GM12878 (cell line): Measurements from ENCODE around the gene ZNF805. TPM values are rescaled to one million over a fixed set of nuclear protein-coding genes. Genes with fewer than 3 reads are reported as not detected.

Source experiments
- CEBPB ChIP-seq, 2 experiments: fragments of 150-350 bp in 1 of 2; IDR thresholded peaks; 2 replicates each; pipeline ENCODE4 v1.6.1; 2012 to 2014; ENCODE audit warnings: low read depth in 2 of 2, low read length in 2 of 2, borderline replicate concordance in 1 of 2, inconsistent platforms in 1 of 2
- CHD1 ChIP-seq: IDR thresholded peaks from 2 replicates; pipeline ENCODE4 v1.6.1; 2012; ENCODE audit warnings: low read depth, low read length, improper control_type of control experiment
- EED ChIP-seq: sonication (generic); IDR thresholded peaks from 2 replicates; pipeline ENCODE4 v1.6.1; 2016; ENCODE audit warnings: antibody characterized with exemption, low read depth
- FOXK2 ChIP-seq: fragments of 450-650 bp; IDR thresholded peaks from 2 replicates; pipeline ENCODE4 v1.6.1; 2017; ENCODE audit warnings: mild to moderate bottlenecking, moderate library complexity
- NFIC ChIP-seq: IDR thresholded peaks from 2 replicates; pipeline ENCODE4 v1.6.1; 2012; ENCODE audit warnings: low read depth, mild to moderate bottlenecking, inconsistent platforms, low read length, moderate library complexity
- NFYB ChIP-seq: IDR thresholded peaks from 2 replicates; pipeline ENCODE4 v1.6.1; 2011; ENCODE audit warnings: low read depth, mild to moderate bottlenecking, low read length, improper control_type of control experiment, moderate library complexity; ENCODE audit not compliant: insufficient read depth
- PML ChIP-seq: IDR thresholded peaks from 2 replicates; pipeline ENCODE4 v1.6.1; 2012; ENCODE audit warnings: low read length, inconsistent platforms
- POLR2A ChIP-seq: IDR thresholded peaks from 2 replicates; pipeline ENCODE4 v1.6.1; 2011; ENCODE audit warnings: low read depth, mild to moderate bottlenecking, low read length
- polyA plus RNA-seq, 11 experiments: library from polyadenylated mRNA; depleted of rRNA in 4 of 11; unstranded in 6 of 11; stranded (reverse) in 5 of 11; fragments of >200 nt; fragmentation: Nextera tagmentation in 4 of 11; fragmentation: Illumina TruSeq in 1 of 11; extraction: Ambion mirVana in 4 of 11; extraction: Trizol in 1 of 11; gene quantifications; 1 replicate in 1 of 11; 2 replicates in 10 of 11; pipeline versions ENCODE4 v1.2.1 to v1.2.3, GENCODE V29; 2011 to 2016; ENCODE audit warnings: inconsistent platforms in 2 of 11, missing spikeins in 2 of 11, low read depth in 1 of 11
- total RNA-seq, 4 experiments: library from RNA; depleted of rRNA in 3 of 4; stranded (reverse); fragments of >200 nt in 3 of 4; fragmentation: Illumina TruSeq in 1 of 4; extraction: Trizol in 1 of 4; gene quantifications; 2 replicates each; pipeline versions ENCODE4 v1.2.1 to v1.2.3, GENCODE V29; 2013 to 2021
- TF ChIP-seq, protein P1 (sequence below): fragments of 450-650 bp; IDR thresholded peaks from 2 replicates; pipeline ENCODE4 v1.6.1; 2018; ENCODE audit warnings: mild to moderate bottlenecking, low read depth, moderate library complexity; ENCODE audit not compliant: partially characterized antibody
- TF ChIP-seq, protein P2 (sequence below): fragments of 450-650 bp; IDR thresholded peaks from 2 replicates; pipeline ENCODE4 v1.6.1; 2014; ENCODE audit warnings: mild to moderate bottlenecking

ZNF805 gene
- total and polyA plus RNA-seq, 10 of the 15 experiments (the other 5 are each of a cell fraction or from before 2014, with no cell fraction given), result 0.31 to 8.9 (median 2.3) TPM

DNA sequence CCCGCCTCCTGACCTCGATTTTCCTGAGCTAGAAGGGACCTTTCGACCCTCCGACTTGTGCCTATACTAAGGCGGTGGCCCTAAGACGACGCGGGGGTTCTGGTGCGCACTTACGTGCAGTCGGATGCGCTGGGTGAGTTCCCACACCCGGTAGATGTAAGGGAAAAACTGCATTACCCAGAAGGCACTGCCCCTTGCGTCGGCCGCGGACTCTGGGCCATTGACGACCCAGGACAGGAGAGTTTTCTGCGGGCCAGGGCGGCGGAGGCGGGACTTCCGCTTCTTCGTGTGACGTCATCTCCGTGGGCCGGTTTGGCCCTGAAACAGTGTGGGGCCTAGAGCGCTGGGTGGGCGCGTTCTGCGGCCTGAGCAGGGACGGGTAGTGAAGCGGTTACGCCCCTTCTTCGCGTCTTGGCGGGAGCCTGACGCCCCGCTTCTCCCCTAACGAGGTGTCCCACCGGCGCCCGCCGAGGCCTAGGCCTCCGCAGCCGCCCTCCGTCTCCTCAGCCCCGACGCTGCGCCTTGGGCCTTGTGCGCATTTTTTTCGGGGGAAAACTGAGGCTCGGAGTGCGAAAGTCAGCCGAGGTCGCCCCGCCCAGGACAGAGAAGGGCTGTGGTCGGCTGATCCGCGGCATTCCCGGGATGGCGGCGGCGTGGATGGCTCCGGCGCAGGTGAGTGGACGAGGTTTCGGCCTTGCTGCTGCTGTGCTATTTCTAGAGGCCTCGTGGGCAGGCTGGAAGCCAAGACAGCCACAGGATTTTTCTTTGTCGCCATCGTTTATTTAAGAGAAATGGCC lies 39.9 kb downstream of the ZNF805 start, which contains the start of gene ZNF460 (continued):
- TF ChIP-seq, protein P1, sequence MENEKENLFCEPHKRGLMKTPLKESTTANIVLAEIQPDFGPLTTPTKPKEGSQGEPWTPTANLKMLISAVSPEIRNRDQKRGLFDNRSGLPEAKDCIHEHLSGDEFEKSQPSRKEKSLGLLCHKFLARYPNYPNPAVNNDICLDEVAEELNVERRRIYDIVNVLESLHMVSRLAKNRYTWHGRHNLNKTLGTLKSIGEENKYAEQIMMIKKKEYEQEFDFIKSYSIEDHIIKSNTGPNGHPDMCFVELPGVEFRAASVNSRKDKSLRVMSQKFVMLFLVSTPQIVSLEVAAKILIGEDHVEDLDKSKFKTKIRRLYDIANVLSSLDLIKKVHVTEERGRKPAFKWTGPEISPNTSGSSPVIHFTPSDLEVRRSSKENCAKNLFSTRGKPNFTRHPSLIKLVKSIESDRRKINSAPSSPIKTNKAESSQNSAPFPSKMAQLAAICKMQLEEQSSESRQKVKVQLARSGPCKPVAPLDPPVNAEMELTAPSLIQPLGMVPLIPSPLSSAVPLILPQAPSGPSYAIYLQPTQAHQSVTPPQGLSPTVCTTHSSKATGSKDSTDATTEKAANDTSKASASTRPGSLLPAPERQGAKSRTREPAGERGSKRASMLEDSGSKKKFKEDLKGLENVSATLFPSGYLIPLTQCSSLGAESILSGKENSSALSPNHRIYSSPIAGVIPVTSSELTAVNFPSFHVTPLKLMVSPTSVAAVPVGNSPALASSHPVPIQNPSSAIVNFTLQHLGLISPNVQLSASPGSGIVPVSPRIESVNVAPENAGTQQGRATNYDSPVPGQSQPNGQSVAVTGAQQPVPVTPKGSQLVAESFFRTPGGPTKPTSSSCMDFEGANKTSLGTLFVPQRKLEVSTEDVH, result no peak
- TF ChIP-seq PML (peak; percentile 0), FOXK2 (0 out of 2 replicates have a peak, but pooled peaks have one; percentile 14), NFIC (no peak), CEBPB (IDR thresholded peaks at IDR 0.05; ENCODE audit: borderline replicate concordance in 1 of 2, low read depth in 2 of 2, low read length in 2 of 2) (no peak), EED (no peak), POLR2A (peak; percentile 94), CHD1 (0 out of 2 replicates have a peak, but pooled peaks have one; percentile 89), NFYB (peak; percentile 59; the same call in 1 of the 2 replicates)
- TF ChIP-seq, protein P2, sequence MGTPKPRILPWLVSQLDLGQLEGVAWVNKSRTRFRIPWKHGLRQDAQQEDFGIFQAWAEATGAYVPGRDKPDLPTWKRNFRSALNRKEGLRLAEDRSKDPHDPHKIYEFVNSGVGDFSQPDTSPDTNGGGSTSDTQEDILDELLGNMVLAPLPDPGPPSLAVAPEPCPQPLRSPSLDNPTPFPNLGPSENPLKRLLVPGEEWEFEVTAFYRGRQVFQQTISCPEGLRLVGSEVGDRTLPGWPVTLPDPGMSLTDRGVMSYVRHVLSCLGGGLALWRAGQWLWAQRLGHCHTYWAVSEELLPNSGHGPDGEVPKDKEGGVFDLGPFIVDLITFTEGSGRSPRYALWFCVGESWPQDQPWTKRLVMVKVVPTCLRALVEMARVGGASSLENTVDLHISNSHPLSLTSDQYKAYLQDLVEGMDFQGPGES, result 0 out of 2 replicates have a peak, but pooled peaks have one; percentile 18
